ENCODE results near the gene SAPCD1. TPM values are rescaled to one million over a fixed set of nuclear protein-coding genes. Genes with fewer than 3 reads are reported as not detected.

SAPCD1 gene
- total RNA-seq, 3 donors from 2014 or later (not counting 1 experiment from before 2014, with no cell fraction given): 5.4 to 14.5 (median 6.9) TPM

DNA sequence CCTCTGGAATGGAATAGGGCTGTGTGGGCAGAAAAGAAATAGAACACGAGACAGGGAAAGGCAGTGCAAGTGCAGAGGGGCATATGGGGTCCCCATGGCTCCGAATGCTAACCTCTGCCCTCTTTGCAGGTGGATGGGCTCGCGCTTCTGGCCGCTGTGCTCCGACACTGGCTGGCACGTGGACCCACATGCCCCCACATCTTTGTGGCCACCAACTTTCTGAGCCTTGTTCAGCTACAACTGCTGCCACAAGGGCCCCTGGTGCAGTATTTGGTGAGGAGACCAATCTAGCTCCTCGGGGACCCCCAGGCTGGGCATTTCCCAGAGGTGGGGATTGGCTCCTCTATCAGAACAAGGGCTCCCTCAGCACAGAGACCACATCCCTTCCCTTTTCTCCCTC lies 1.1 kb upstream of the SAPCD1 start:
- H3K27ac Mint-ChIP-seq: no peak overlapping the region

DNA sequence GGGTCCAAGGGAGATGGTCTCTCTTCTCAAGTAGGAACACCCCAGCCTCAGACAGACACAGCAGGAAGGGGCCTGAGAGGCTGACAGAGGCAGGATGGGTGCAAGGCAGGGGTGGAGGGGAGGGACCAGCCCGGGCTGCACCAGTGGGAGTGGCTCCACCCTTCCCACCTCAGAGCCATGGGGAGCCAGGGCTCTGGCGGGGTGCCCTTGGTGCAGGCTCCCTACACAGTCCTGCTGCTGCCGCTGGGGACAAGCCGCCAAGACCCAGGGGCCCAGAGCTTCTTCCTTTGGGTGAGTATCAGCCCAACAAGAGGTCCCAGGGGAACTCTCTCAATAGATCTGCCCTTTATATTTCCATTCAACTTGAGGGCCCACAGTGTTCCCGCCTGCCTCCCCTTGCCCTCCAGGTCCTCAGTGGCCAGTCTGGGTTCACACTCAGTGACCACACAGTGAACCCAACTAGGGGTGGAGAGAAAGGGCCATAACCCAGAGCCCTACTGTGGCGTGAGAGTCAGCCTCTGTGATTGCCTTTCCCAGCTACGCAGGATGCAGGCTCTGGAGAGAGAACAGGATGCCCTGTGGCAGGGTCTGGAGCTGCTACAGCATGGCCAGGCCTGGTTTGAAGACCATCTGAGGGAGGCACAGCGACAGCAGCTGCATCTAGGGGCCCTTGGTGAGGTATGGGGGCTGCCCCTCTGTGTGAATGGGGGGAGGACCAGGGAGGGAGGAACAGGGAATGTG lies 592 bp downstream of the SAPCD1 start:
- peaks cover 0 to 10% of the 10 kb centered on the region in 2 donors for H3K4me1 Mint-ChIP-seq
- Histone ChIP-seq H3K4me1 (ENCODE audit: control insufficient read depth, insufficient read depth, low read length) (no peaks in the 10 kb centered on the region), H3K27ac (ENCODE audit: low read length) (no peak overlapping the region), H3K4me3 (ENCODE audit: low read length) (no peak overlapping the region), H3K36me3 (ENCODE audit: control insufficient read depth, insufficient read depth, low read length) (peaks cover 3% of the 10 kb centered on the region), H3K9me3 (ENCODE audit: control insufficient read depth, insufficient read depth, low read length) (no peaks in the 10 kb centered on the region), H3K27me3 (ENCODE audit: control insufficient read depth, insufficient read depth, low read length) (no peaks in the 10 kb centered on the region)
- no peak for ATAC-seq
- H3K4me3 Mint-ChIP-seq: no peak overlapping the region
- H3K9me3 Mint-ChIP-seq: no peaks in the 10 kb centered on the region
- no peaks in the 10 kb centered on the region for H3K36me3 Mint-ChIP-seq
- H3K27me3 Mint-ChIP-seq (ENCODE audit: low read depth in 2 of 2): no peaks in the 10 kb centered on the region
- intact Hi-C loops (cut with micrococcal nuclease): no loop called here
- DNase-seq: no peak
- 91% methylated on average over 8 of the region's 8 CpGs for WGBS (ENCODE audit: insufficient coverage)
- TF ChIP-seq, protein P1, sequence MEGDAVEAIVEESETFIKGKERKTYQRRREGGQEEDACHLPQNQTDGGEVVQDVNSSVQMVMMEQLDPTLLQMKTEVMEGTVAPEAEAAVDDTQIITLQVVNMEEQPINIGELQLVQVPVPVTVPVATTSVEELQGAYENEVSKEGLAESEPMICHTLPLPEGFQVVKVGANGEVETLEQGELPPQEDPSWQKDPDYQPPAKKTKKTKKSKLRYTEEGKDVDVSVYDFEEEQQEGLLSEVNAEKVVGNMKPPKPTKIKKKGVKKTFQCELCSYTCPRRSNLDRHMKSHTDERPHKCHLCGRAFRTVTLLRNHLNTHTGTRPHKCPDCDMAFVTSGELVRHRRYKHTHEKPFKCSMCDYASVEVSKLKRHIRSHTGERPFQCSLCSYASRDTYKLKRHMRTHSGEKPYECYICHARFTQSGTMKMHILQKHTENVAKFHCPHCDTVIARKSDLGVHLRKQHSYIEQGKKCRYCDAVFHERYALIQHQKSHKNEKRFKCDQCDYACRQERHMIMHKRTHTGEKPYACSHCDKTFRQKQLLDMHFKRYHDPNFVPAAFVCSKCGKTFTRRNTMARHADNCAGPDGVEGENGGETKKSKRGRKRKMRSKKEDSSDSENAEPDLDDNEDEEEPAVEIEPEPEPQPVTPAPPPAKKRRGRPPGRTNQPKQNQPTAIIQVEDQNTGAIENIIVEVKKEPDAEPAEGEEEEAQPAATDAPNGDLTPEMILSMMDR (IDR thresholded peaks at IDR 0.05): no peak
- H3K27ac Mint-ChIP-seq: no peak overlapping the region

More for the DNA sequence above, 1.1 kb upstream of the SAPCD1 start:
- intact Hi-C loops (cut with micrococcal nuclease): no loop called here
- Mint-ChIP-seq H3K27me3 (ENCODE audit: low read depth in 2 of 2) (no peaks in the 10 kb centered on the region), H3K9me3 (no peaks in the 10 kb centered on the region), H3K36me3 (no peaks in the 10 kb centered on the region), H3K4me1 (peaks cover 0 to 5% of the 10 kb centered on the region in 2 donors), H3K4me3 (no peak overlapping the region)
- Histone ChIP-seq H3K9me3 (ENCODE audit: control insufficient read depth, insufficient read depth, low read length) (no peaks in the 10 kb centered on the region), H3K4me3 (ENCODE audit: low read length) (no peak overlapping the region), H3K4me1 (ENCODE audit: control insufficient read depth, insufficient read depth, low read length) (no peaks in the 10 kb centered on the region), H3K36me3 (ENCODE audit: control insufficient read depth, insufficient read depth, low read length) (peaks cover 3% of the 10 kb centered on the region), H3K27me3 (ENCODE audit: control insufficient read depth, insufficient read depth, low read length) (no peaks in the 10 kb centered on the region), H3K27ac (ENCODE audit: low read length) (no peak overlapping the region)
- ATAC-seq (no peak), DNase-seq (no peak)
- TF ChIP-seq, protein P1 (IDR thresholded peaks at IDR 0.05): no peak
- WGBS (ENCODE audit: insufficient coverage): 95% methylated on average over 8 of the region's 8 CpGs

DNA sequence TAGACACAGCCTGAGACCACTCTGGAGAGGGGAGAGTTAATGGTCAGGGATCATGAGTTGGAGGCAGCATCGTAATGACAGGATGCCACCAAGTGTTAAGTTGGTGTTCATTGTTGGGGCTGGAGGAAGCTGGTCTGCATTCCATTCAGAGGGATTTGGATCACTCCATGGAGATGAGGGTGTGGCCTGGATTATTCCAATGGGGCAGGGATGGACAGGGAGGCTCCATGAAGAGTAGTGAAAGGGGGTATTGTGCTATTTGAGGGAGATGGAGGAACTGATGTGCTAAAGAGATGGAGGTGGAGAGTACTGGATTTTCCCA lies 1.1 kb downstream of the SAPCD1 start:
- Histone ChIP-seq H3K9me3 (ENCODE audit: control insufficient read depth, insufficient read depth, low read length) (no peaks in the 10 kb centered on the region), H3K27ac (ENCODE audit: low read length) (no peak overlapping the region), H3K27me3 (ENCODE audit: control insufficient read depth, insufficient read depth, low read length) (no peaks in the 10 kb centered on the region), H3K4me3 (ENCODE audit: low read length) (no peak overlapping the region), H3K36me3 (ENCODE audit: control insufficient read depth, insufficient read depth, low read length) (peaks cover 3% of the 10 kb centered on the region), H3K4me1 (ENCODE audit: control insufficient read depth, insufficient read depth, low read length) (no peaks in the 10 kb centered on the region)
- no peaks in the 10 kb centered on the region for H3K27me3 Mint-ChIP-seq (ENCODE audit: low read depth in 2 of 2)
- no peak for DNase-seq
- TF ChIP-seq, protein P1 (IDR thresholded peaks at IDR 0.05): no peak
- intact Hi-C loops (cut with micrococcal nuclease): no loop called here
- no peaks in the 10 kb centered on the region for H3K9me3 Mint-ChIP-seq
- 88% methylated on average over 1 of the region's 1 CpG for WGBS (ENCODE audit: insufficient coverage)
- no peaks in the 10 kb centered on the region for H3K36me3 Mint-ChIP-seq
- peaks cover 0 to 10% of the 10 kb centered on the region in 2 donors for H3K4me1 Mint-ChIP-seq
- no peak overlapping the region for H3K27ac Mint-ChIP-seq
- ATAC-seq: no peak
- no peak overlapping the region for H3K4me3 Mint-ChIP-seq

- ATAC-seq (no peak), DNase-seq (no peak)
- Histone ChIP-seq H3K4me1 (ENCODE audit: control insufficient read depth, insufficient read depth, low read length) (no peaks in the 10 kb centered on the region), H3K9me3 (ENCODE audit: control insufficient read depth, insufficient read depth, low read length) (no peaks in the 10 kb centered on the region), H3K4me3 (ENCODE audit: low read length) (no peak overlapping the region), H3K36me3 (ENCODE audit: control insufficient read depth, insufficient read depth, low read length) (peaks cover 3% of the 10 kb centered on the region), H3K27me3 (ENCODE audit: control insufficient read depth, insufficient read depth, low read length) (no peaks in the 10 kb centered on the region), H3K27ac (ENCODE audit: low read length) (no peak overlapping the region)
- WGBS (ENCODE audit: insufficient coverage): 95% methylated on average over 3 of the region's 4 CpGs
- TF ChIP-seq, protein P1 (IDR thresholded peaks at IDR 0.05): no peak
- Mint-ChIP-seq H3K9me3 (no peaks in the 10 kb centered on the region), H3K4me3 (no peak overlapping the region), H3K36me3 (no peaks in the 10 kb centered on the region), H3K27me3 (ENCODE audit: low read depth in 2 of 2) (no peaks in the 10 kb centered on the region), H3K27ac (no peak overlapping the region), H3K4me1 (peaks cover 0 to 10% of the 10 kb centered on the region in 2 donors)
- intact Hi-C loops (cut with micrococcal nuclease): no loop called here
Observed at GRCh38 chr6:31764198-31764597, 1.7 kb downstream of the SAPCD1 start.
